HL-60 (cell line): ENCODE measurements around the gene FOXA1.

Source experiments
- DNase-seq, 2 experiments: peaks; one replicate each; pipeline ENCODE4 v3.0.0-alpha.2; 2010 to 2020; ENCODE audit warnings: low read depth in 1 of 2, low spot score in 1 of 2
- H3K27ac ChIP-seq: fragments of 250-450 bp; sonication (Bioruptor Pico); replicated peaks from 2 replicates; pipeline ENCODE4 v1.5.1; 2020; ENCODE audit warnings: mild to moderate bottlenecking, moderate library complexity
- H3K27me3 ChIP-seq: fragments of 250-450 bp; sonication (Bioruptor Pico); 2 replicates; pipeline ENCODE4 v1.5.1; 2021; ENCODE audit warnings: mild to moderate bottlenecking, moderate library complexity; ENCODE audit not compliant: insufficient read depth, poor library complexity, severe bottlenecking
- H3K4me3 ChIP-seq: replicated peaks from 2 replicates; pipeline ENCODE4 v1.5.1; 2011; ENCODE audit warnings: mild to moderate bottlenecking, control low read depth, low read length; ENCODE audit not compliant: insufficient read depth
- GABPA ChIP-seq: IDR thresholded peaks from 2 replicates; pipeline ENCODE4 v1.6.1; 2012; ENCODE audit warnings: low read depth
- POLR2AphosphoS5 ChIP-seq: IDR thresholded peaks from 2 replicates; pipeline ENCODE4 v1.6.1; 2012; ENCODE audit warnings: low read depth
- SPI1 ChIP-seq: IDR thresholded peaks from 2 replicates; pipeline ENCODE4 v1.6.1; 2012; ENCODE audit warnings: low read depth, mild to moderate bottlenecking, borderline replicate concordance
- TF ChIP-seq, protein P1 (sequence below): IDR thresholded peaks from 2 replicates; pipeline ENCODE4 v1.6.1; 2012; ENCODE audit warnings: low read depth; ENCODE audit not compliant: insufficient replicate concordance
- TF ChIP-seq, protein P2 (sequence below): IDR thresholded peaks from one replicate; pipeline ENCODE4 v1.5.1; 2011; ENCODE audit warnings: low read length, control low read depth, inconsistent platforms; ENCODE audit not compliant: insufficient read depth

FOXA1 gene

DNA sequence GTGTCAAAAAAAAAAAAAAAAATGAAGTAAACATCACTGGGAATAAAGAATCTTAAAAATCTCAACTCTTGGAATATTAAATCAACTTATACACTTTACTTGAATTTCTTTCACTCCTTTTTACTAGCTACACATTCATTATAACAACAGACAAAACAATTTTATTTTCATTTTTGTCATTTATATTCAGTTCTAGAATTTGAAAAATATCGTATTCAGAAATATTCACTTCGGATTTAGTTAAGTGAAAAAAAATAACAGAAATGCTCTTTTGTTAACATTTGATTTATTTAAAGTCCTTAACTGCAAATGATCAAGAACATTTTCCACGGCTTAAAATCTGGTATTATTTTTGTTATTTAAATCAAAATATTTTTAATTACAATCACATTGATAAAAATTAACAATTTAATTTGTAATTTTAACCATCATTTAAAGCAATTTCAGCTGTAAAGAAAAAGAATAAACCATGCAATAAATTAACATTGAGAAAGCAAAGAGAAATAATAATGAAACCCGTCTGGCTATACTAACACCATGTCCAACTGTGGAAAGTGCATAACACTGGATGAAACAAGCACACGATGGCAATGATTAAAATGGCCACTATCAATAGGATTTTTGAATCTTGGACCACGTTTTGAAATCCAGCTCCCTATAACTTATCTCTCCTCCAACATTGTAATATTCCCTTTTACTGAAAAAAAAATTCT lies 5.2 kb downstream of the FOXA1 start:
- no peak overlapping the region for H3K4me3 ChIP-seq
- TF ChIP-seq SPI1 (no peak), GABPA (no peak), POLR2AphosphoS5 (no peak)
- TF ChIP-seq, protein P1, sequence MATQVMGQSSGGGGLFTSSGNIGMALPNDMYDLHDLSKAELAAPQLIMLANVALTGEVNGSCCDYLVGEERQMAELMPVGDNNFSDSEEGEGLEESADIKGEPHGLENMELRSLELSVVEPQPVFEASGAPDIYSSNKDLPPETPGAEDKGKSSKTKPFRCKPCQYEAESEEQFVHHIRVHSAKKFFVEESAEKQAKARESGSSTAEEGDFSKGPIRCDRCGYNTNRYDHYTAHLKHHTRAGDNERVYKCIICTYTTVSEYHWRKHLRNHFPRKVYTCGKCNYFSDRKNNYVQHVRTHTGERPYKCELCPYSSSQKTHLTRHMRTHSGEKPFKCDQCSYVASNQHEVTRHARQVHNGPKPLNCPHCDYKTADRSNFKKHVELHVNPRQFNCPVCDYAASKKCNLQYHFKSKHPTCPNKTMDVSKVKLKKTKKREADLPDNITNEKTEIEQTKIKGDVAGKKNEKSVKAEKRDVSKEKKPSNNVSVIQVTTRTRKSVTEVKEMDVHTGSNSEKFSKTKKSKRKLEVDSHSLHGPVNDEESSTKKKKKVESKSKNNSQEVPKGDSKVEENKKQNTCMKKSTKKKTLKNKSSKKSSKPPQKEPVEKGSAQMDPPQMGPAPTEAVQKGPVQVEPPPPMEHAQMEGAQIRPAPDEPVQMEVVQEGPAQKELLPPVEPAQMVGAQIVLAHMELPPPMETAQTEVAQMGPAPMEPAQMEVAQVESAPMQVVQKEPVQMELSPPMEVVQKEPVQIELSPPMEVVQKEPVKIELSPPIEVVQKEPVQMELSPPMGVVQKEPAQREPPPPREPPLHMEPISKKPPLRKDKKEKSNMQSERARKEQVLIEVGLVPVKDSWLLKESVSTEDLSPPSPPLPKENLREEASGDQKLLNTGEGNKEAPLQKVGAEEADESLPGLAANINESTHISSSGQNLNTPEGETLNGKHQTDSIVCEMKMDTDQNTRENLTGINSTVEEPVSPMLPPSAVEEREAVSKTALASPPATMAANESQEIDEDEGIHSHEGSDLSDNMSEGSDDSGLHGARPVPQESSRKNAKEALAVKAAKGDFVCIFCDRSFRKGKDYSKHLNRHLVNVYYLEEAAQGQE: no peak
- TF ChIP-seq, protein P2, sequence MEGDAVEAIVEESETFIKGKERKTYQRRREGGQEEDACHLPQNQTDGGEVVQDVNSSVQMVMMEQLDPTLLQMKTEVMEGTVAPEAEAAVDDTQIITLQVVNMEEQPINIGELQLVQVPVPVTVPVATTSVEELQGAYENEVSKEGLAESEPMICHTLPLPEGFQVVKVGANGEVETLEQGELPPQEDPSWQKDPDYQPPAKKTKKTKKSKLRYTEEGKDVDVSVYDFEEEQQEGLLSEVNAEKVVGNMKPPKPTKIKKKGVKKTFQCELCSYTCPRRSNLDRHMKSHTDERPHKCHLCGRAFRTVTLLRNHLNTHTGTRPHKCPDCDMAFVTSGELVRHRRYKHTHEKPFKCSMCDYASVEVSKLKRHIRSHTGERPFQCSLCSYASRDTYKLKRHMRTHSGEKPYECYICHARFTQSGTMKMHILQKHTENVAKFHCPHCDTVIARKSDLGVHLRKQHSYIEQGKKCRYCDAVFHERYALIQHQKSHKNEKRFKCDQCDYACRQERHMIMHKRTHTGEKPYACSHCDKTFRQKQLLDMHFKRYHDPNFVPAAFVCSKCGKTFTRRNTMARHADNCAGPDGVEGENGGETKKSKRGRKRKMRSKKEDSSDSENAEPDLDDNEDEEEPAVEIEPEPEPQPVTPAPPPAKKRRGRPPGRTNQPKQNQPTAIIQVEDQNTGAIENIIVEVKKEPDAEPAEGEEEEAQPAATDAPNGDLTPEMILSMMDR: no peak
- peaks cover 65% of the 10 kb centered on the region for H3K27me3 ChIP-seq
- no peak overlapping the region for H3K27ac ChIP-seq
- no peak for DNase-seq

DNA sequence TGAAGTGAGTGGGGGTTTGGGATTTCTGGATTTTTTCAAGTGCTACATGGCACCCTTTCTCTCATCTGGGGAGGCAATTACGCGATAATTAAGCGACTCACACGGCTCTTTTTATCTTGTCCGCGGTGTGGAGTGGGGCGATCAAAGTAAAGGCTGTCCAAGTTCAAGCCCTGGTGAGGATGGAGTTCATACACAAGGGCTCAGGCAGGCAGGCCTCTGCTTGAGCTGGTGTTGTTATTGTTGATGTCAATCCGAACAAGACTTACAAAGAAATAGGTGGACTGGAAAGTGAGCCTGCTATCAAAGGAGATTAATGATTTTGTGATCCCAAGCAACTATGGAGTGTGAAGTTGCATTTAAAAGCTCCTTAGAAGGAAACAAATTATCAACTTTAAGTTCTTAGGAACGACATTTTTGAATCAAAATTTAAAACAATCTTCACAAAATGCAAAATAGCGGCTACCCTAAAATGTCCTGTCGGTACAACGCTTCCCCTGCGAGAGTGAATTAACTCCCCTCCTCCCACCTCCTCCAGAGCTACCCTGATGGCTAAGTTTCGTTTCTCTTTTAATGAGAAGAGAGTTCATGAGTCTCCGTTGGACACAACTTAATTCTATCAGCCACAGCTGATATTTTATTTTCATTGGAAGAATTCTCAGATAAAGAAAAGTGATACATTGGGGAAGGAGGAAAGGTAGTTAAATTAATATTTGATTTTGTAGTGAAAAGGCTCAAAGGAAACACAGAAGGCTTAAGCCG lies 5.9 kb downstream of the FOXA1 start:
- no peak for DNase-seq
- Histone ChIP-seq H3K27me3 (peaks cover 65% of the 10 kb centered on the region), H3K4me3 (no peak overlapping the region), H3K27ac (no peak overlapping the region)
- no peak for TF ChIP-seq GABPA

DNA sequence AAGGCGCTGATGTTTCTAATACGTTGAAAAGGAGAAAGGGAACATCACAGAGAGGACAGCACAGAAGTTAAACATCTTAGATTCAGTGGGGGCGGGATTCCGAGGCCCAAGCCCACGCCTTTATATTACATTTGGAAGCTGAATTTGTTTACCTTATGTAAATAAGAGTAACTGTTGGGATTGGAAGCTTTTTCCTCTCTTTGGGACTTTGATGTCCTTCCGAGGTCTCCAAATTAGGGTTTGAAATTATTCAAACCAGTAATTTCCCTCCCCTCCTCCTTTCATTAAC lies 6.4 kb downstream of the FOXA1 start:
- no peak for DNase-seq
- Histone ChIP-seq H3K27me3 (peaks cover 60% of the 10 kb centered on the region), H3K4me3 (no peak overlapping the region), H3K27ac (no peak overlapping the region)
- TF ChIP-seq GABPA (no peak), POLR2AphosphoS5 (no peak), SPI1 (no peak)
- TF ChIP-seq, protein P2: no peak
- TF ChIP-seq, protein P1: no peak

DNA sequence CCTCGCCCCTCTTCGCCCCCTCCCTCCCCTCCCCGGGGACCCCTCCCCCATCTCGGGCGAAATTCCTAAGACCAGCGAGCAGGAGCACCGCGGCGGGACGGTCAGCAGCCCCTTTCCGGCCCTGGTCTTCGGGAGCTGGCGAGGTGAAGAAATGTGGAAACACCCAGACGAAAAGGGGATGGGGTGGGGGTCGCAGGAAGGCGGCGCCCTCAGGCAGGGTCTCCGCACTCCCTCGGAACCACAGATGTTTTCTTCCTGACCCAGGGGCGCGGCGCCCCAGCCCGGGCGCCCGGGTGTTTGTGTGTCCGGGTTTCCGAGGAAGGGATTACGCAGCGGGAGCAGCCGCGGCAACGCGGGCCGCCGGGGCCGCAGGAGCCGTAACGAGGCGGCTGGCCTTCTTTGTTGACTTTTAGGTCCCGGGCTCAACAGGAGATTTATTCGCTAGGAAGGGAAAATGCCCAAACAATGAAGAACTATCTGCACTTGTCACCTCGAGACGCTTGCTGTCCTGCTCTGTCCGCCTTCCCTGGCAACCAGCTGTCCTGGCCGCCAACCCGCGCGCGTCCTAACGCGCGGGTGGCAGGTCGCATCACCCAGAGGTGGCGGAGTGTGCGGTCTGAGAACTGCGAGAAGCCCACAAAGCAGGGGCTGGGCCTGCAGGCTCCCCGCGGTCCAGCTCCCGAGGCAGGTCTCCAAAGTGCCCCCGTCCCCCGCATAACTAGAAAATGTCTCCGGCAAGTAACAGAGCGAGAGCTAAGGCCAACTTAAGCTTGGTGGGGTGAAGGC lies 7.0 kb downstream of the FOXA1 start:
- H3K27me3 ChIP-seq: peaks cover 57% of the 10 kb centered on the region
- no peak overlapping the region for H3K4me3 ChIP-seq
- no peak overlapping the region for H3K27ac ChIP-seq
- no peak for DNase-seq
- no peak for TF ChIP-seq POLR2AphosphoS5
- no peak for TF ChIP-seq SPI1
- TF ChIP-seq, protein P1: no peak
- TF ChIP-seq, protein P2: no peak
- no peak for TF ChIP-seq GABPA
